GM21825 (cell line): ENCODE results near the gene AMBRA1.

Source experiments
- ATAC-seq: cut with Tn5 transposase; IDR thresholded peaks from one replicate; pipeline ENCODE4 v1.9.1; 2021; ENCODE audit warnings: mild to moderate bottlenecking, moderate library complexity; ENCODE audit not compliant: unreplicated experiment

Gene AMBRA1

DNA sequence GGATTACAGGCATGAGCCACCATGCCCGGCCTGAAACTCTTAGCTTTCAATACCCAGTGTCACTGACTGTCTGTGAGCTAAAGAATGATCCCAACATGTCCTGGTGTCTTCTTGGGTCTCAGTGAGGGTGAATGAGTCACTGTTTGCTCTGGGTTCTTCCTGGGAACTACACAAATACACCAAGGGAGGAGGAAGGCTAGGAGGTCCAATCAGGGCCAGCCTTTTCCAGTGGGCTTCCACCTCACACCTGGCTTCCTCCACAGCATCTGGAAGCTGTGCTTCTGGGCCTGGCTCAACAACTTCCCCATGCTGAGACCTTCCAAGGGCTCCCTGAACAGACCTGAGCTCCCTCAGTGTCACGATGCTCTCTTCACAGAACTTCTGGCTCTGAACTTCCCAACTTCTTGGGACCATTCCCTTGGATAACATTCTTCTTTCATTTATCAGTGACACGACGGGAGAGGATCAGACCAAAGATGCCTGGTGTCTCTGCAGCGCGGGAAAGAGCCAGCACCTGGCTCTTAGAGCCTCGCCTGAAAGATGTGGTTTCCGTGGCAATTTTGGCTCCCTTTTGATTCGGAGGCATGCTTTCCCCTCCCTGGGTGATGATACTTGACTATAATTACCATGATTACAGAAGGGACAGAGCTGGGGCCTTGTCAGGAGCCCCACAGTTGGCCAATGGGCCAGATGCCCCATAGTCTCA is 179.9 kb downstream of the AMBRA1 start:
- no peak for ATAC-seq

DNA sequence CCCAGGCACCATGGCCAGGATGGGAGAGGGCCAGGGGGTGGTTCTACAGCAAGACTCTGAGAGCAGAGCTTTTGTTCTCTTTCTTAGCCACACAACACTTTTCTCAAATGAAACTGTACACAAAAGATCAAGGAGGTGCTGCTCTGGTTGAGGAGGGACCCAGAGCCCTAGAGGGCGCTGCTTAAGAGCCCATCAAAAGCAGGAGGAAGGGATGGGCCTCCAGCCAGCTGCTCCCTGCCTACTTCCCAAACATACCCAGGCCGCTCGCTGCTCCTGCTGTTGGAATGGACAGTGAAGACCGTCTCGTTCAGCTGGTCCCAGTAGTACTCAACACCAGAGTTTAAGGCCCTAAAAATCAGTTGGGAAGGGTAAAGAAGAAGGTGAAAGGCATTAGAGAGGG is 183.8 kb downstream of the AMBRA1 start:
- no peak for ATAC-seq

DNA sequence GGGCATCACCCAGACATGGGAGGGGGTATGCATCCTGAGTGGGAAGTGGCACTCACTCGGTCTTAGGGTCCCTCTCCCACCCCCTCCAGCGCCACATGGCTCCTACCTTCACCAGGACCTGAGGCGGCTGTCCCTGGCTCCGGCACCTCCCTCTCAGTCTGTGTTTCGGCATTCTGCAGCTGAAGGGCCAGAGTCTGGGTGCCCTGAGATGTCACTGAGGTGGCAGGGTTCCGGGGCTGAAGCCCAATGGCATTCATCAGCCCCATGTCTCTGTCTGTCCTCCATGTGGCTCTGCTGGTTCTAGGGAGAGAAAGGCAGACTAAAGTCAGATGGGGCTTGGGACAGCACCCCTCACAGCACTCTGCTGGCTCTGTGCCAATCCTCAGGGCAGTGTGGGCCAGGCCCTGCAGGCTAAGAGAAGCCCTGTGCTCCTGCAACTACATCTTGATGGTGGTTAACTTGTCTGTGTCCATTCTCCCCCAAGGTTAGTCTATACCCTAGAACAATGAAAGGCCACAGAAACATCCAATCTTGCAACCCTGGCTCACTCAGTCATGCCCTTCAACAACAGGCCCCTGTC is 185.3 kb downstream of the AMBRA1 start:
- no peak for ATAC-seq

- no peak for ATAC-seq
Observed at GRCh38 chr11:46407635-46408034, 186.2 kb downstream of the AMBRA1 start.

- ATAC-seq = no peak
Observed at GRCh38 chr11:46404476-46405017, 189.3 kb downstream of the AMBRA1 start.

DNA sequence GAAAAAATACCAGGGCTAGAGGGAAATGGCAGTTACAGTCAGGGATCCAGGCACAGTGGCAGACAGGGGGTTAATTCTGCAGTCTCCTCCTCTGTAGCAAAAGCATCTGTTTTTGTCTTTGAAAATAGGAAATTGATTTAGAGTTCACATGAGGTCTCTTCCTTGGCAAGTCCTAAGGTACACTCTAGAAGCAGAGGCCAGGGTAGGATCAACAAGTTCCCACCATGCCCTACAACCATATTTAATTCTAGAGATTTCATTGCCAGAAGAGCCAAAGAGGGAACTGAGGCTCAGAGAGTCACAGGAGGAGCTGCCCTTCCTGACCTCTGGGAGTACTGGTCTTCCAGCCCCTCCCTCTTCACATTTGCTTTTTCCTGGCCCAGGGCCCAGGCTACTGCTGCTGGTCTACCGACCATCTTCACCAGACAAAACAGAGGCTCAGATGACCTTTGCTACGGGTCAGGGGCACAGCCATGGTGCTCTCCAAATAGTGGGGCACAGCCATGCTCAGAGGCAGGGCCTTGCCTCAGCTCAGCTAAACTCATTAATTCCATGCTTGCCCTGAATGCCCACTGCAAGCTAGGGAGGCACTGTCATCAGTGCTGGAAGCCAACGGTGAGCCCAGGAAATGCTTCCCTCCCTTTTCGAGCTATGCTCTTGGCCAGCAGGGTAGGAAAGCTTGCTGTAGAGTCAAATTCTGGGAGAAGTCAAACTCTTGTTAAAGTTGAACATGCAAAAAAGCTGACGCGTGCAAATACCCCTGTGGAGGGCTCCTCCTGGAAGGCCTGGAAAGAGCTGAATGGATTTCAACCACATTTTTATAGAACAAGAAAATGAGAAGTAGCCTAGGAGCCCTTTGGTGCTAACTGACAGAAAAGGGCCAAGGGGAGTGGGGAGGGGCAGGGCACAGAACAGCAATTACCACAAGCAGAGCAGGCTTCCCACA is 190.6 kb downstream of the AMBRA1 start:
- ATAC-seq = no peak

GRCh38 chr11:46397526-46397925 is 196.3 kb downstream of the AMBRA1 start:
- ATAC-seq = no peak

DNA sequence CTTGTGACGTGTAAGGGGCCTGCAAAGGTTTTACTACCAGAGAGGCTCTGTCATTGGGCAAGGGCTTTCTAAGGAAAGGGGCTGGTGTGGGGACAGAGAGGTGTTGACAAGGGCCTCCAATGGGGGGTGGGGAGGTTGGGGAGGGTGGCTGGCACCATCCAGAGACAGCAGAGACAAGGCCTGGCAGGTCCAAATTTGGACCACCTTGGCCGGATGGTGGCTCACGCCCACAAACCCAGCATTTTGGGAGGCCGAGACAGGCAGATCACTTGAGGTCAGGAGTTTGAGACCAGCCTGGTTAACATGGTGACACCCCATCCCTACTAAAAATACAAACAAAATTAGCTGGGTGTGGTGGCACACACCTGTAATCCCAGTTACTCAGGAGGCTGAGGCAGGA is 200.1 kb downstream of the AMBRA1 start:
- no peak for ATAC-seq

- ATAC-seq = no peak
Observed at GRCh38 chr11:46393231-46393616, 200.6 kb downstream of the AMBRA1 start.

DNA sequence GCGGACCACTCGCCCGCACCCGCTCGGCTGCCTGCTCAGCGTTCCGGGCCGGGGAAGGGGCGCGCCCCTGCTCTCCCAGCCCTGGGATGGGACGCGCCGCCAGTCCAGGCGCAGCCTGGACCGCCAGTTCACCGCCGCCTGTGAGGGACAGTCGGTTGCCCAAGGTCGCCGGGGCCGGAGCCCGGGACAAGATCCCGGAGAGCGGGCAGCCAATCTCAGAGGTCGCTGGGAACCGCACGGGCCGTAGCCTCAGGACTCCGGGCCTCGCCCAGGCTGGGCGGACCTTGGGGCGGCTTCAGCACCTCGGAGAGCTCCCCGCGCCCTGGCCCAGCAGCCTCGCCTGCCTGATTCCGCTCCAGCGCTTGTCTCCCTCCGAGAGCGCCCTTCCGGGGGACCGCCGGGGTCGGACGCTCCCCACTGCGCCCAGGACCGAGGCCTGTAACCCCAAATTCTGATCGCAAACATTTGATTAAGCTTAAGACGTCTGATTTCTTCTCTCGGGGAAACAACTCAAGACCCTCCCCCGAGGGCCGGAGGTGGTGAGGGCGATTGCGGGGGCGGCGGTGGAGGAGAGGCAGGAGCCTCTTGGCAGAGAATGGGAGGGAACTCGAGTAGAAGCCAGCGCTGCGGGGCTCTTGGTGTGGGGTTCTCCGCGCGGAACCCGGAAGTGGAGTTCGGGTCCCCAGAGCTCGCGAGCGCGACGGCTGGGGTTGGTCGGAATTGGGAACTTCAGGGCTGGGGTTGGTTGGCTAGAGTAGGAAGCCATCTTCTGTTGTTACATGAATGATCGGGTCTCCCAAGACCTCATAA is 201.2 kb downstream of the AMBRA1 start:
- peak; percentile 72 for ATAC-seq

GRCh38 chr11:46391578-46392420 is 202.0 kb downstream of the AMBRA1 start, which contains the start of gene CHRM4:
TSS of gene CHRM4 (minus strand) at chr11:46391776. CDS start at chr11:46386557, 5,219 bp downstream.
- peak; percentile 9 for ATAC-seq

- ATAC-seq = no peak
Observed at GRCh38 chr11:46391186-46391577, 202.6 kb downstream of the AMBRA1 start.

GRCh38 chr11:46390331-46391171 is 203.3 kb downstream of the AMBRA1 start:
- no peak for ATAC-seq

GRCh38 chr11:46389450-46390330 is 204.1 kb downstream of the AMBRA1 start:
- ATAC-seq = peak; percentile 51

DNA sequence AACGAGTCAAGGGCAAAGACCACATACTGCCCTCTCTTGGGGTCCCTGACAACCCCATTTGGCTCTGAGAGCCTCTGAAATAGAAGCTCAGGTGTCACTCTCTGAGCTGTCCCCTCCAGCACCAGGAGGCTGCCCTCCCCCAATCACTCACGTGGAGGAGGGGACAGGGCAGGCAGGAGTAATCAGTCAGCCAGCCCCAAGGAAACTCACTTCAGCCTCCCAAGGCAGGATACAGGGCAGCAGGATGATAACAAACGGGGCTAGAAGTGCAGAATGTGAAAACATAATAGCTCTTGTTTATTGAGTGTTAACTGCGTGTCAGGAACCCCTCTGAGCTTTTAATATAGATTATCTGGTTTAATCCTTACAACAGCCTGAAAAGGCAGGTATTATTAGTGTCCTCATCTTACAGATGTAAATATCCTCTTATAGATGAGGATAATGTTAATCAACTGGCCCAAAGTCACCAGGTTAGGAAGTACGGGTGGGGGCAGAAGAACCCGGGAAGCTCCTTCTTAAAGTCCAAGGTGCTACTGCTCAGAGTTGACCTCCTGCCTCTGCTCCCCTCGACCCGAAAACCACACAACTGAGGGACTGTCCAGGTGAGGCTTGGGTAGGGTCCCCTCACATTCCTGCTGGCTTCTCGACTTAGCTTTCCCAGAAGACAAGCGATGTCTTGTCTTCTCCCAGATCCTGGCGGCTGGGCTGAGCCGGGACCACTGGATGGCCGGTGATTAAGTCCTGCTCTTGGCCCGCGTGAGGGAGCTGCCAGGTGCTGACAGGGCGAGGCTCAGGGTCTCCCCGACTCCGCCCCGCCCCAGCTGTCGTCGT is 205.0 kb downstream of the AMBRA1 start:
- no peak for ATAC-seq

DNA sequence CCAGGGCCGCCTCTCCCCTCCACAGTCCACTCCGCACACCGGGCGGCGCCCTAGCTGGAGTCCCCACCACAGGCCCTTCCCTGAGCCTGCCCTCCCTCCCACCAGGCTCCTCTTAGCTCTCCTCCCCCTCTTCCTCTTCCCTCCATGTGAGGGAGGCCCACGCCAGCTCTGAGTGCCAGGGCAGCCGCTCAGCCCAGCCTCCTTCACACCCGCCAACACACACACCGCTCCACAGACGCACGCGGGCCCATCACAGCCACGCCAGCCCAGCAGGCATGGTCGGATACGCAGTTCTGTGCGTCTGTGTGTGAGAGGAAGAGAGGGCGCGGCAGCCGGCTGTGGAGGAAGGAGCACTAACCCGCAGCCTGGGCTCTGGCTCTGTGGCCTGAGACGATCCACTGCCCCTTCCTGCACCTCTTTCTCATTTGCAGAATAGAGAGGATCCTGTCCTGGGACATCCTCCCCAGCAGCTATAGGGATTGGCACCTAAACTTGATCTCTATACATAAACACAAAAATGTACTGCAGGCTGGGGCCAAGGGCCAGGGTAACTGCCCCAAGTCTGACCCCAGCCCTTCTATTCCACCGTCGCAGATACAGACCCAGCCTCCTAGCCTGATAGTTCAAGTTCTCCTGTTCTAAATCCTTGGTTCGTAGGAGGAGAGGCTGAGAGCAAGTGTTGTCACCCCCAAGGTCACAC is 205.8 kb downstream of the AMBRA1 start:
- no peak for ATAC-seq
